ENCODE results near the gene CNIH2. TPM values are rescaled to one million over a fixed set of nuclear protein-coding genes. Genes with fewer than 3 reads are reported as not detected.

CNIH2 gene
- total and polyA plus RNA-seq, 9 of the 15 experiments (the other 6 are each of a cell fraction or from before 2014, with no cell fraction given) = 0.26 to 0.89 (median 0.40) TPM; not detected in 4

DNA sequence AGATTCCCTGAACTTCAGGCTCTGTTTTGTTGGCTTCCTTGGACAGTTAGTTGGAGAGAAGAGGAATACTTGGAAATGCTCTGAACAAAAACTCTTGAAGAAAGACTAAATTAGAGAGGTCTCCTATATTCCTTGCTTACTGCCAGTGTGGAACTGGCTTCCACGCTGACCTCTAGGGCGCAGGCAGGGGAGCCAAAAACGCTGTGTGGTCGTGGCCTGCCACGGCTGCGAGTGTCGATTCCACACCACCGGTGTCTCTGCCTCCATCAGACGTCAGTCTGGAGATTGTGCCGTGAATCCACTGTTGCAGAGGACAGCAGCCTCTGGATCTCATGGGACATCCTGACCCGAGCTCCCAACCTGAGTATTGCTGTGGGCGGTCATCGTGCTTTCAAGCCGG lies 47.0 kb upstream of the CNIH2 start (continued):
- no peak for TF ChIP-seq FOXK2 (conservative IDR thresholded peaks at IDR 0.05 in 1 of 2, IDR thresholded peaks at IDR 0.05 in 1 of 2; ENCODE audit: low read depth in 2 of 2)
- no peak for TF ChIP-seq NFRKB (IDR thresholded peaks at IDR 0.05; ENCODE audit: low read depth)
- TF ChIP-seq STAG1 (CRISPR knock-in tag; IDR thresholded peaks at IDR 0.05; ENCODE audit: borderline replicate concordance) = no peak
- no peak for TF ChIP-seq MTA2 (IDR thresholded peaks at IDR 0.05; ENCODE audit: low read depth)

DNA sequence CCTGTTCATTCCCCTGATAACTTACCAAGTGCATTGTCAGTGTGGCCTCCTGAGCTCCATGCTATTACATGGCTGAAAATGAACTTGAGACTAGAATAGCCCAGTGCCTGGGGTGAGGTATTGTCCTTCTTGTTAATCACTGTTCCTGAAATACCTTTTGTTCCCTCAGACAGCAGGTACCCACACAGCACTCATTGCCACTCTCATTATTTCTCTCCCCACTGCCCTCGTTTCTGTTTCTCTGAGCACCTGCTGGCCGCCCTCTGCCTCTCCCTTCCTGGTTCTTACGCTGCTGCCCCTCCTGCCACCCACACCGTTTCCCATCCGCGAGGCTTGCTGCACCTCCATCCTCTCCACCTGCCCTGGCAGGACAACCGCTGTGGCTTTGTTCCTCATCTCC lies 46.4 kb upstream of the CNIH2 start:
- intact Hi-C loops (cut with micrococcal nuclease) (no loop called here), in situ Hi-C loops (cut with MboI) (no loop called here)
- H2AFZ ChIP-seq (ENCODE audit: low read depth, low read length) = no peak overlapping the region
- H3K9me1 ChIP-seq (ENCODE audit: control insufficient read depth, insufficient read depth, low read length) = no peaks in the 10 kb centered on the region
- peaks cover 46% of the 10 kb centered on the region for H3K36me3 ChIP-seq (ENCODE audit: control insufficient read depth, insufficient read depth, low read length)
- DNase-seq (ENCODE audit: extremely low read depth in 1 of 4, low spot score in 3 of 4) (no peak), ATAC-seq (no peak), FAIRE-seq (no peak)
- 0 out of 2 replicates have a peak, but pooled peaks cover 3% of the 10 kb centered on the region for H4K20me1 ChIP-seq (replicated peaks; ENCODE audit: control insufficient read depth, insufficient read depth, low read length)
- no peaks in the 10 kb centered on the region for H3K27me3 ChIP-seq (ENCODE audit: control insufficient read depth in 2 of 2, insufficient read depth in 2 of 2, low read length in 2 of 2)
- no peaks in the 10 kb centered on the region for H3K4me1 ChIP-seq (replicated peaks in 1 of 2; ENCODE audit: control insufficient read depth in 2 of 2, insufficient read depth in 2 of 2, low read length in 2 of 2)
- H3K4me2 ChIP-seq (ENCODE audit: insufficient read depth, low read length) = no peak overlapping the region
- ChIA-PET CTCF (ENCODE audit: low intra/inter-chr PET ratio) (no interaction called here), POLR2A (interaction anchor here (0.6 kb wide), 1 partner anchor 1231 kb away, joined by 3 read pairs; no protein-coding TSS in a partner anchor)
- no peak overlapping the region for H3K27ac ChIP-seq (ENCODE audit: extremely low read depth, low read depth, low read length)
- H3K9ac ChIP-seq (ENCODE audit: insufficient read depth in 1 of 2, low read depth in 2 of 2, low read length in 2 of 2) = no peak overlapping the region; a peak in 1 of 4 replicates
- 84% methylated on average over 7 of the region's 7 CpGs for WGBS (ENCODE audit: insufficient coverage, low coverage, missing lambda C conversion rate)
- BruUV-seq (replicated peaks) = no TSS peak
- no peak overlapping the region for H3K4me3 ChIP-seq
- no peaks in the 10 kb centered on the region for H3K9me3 ChIP-seq (replicated peaks; ENCODE audit: control insufficient read depth, insufficient read depth, low read depth, low read length)
- no peaks in the 10 kb centered on the region for H3K79me2 ChIP-seq (ENCODE audit: control insufficient read depth, insufficient read depth, low read length)
- no peak for TF ChIP-seq EGR1 (conservative IDR thresholded peaks at IDR 0.05)
- TF ChIP-seq WHSC1 (IDR thresholded peaks at IDR 0.05; ENCODE audit: low read length) = no peak
- TF ChIP-seq POLR3G (IDR thresholded peaks at IDR 0.05; ENCODE audit: extremely low read depth, insufficient read length, insufficient replicate concordance) = no peak
- no peak for TF ChIP-seq HSF4 (CRISPR knock-in tag; IDR thresholded peaks at IDR 0.05; ENCODE audit: borderline replicate concordance)
- TF ChIP-seq MAZ (CRISPR knock-in tag; conservative IDR thresholded peaks at IDR 0.05 in 1 of 2, IDR thresholded peaks at IDR 0.05 in 1 of 2) = no peak
- TF ChIP-seq, protein P1, sequence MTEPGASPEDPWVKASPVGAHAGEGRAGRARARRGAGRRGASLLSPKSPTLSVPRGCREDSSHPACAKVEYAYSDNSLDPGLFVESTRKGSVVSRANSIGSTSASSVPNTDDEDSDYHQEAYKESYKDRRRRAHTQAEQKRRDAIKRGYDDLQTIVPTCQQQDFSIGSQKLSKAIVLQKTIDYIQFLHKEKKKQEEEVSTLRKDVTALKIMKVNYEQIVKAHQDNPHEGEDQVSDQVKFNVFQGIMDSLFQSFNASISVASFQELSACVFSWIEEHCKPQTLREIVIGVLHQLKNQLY (CRISPR knock-in tag; conservative IDR thresholded peaks at IDR 0.05) = no peak
- TF ChIP-seq, protein P2, sequence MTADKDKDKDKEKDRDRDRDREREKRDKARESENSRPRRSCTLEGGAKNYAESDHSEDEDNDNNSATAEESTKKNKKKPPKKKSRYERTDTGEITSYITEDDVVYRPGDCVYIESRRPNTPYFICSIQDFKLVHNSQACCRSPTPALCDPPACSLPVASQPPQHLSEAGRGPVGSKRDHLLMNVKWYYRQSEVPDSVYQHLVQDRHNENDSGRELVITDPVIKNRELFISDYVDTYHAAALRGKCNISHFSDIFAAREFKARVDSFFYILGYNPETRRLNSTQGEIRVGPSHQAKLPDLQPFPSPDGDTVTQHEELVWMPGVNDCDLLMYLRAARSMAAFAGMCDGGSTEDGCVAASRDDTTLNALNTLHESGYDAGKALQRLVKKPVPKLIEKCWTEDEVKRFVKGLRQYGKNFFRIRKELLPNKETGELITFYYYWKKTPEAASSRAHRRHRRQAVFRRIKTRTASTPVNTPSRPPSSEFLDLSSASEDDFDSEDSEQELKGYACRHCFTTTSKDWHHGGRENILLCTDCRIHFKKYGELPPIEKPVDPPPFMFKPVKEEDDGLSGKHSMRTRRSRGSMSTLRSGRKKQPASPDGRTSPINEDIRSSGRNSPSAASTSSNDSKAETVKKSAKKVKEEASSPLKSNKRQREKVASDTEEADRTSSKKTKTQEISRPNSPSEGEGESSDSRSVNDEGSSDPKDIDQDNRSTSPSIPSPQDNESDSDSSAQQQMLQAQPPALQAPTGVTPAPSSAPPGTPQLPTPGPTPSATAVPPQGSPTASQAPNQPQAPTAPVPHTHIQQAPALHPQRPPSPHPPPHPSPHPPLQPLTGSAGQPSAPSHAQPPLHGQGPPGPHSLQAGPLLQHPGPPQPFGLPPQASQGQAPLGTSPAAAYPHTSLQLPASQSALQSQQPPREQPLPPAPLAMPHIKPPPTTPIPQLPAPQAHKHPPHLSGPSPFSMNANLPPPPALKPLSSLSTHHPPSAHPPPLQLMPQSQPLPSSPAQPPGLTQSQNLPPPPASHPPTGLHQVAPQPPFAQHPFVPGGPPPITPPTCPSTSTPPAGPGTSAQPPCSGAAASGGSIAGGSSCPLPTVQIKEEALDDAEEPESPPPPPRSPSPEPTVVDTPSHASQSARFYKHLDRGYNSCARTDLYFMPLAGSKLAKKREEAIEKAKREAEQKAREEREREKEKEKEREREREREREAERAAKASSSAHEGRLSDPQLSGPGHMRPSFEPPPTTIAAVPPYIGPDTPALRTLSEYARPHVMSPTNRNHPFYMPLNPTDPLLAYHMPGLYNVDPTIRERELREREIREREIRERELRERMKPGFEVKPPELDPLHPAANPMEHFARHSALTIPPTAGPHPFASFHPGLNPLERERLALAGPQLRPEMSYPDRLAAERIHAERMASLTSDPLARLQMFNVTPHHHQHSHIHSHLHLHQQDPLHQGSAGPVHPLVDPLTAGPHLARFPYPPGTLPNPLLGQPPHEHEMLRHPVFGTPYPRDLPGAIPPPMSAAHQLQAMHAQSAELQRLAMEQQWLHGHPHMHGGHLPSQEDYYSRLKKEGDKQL (CRISPR knock-in tag; IDR thresholded peaks at IDR 0.05; ENCODE audit: borderline replicate concordance) = no peak
- TF ChIP-seq TCFL5 (CRISPR knock-in tag; conservative IDR thresholded peaks at IDR 0.05) = no peak
- no peak for TF ChIP-seq NONO (IDR thresholded peaks at IDR 0.05; ENCODE audit: low read depth in 2 of 2, low read length in 1 of 2)
- TF ChIP-seq, protein P3, sequence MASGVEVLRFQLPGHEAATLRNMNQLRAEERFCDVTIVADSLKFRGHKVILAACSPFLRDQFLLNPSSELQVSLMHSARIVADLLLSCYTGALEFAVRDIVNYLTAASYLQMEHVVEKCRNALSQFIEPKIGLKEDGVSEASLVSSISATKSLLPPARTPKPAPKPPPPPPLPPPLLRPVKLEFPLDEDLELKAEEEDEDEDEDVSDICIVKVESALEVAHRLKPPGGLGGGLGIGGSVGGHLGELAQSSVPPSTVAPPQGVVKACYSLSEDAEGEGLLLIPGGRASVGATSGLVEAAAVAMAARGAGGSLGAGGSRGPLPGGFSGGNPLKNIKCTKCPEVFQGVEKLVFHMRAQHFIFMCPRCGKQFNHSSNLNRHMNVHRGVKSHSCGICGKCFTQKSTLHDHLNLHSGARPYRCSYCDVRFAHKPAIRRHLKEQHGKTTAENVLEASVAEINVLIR (CRISPR knock-in tag; IDR thresholded peaks at IDR 0.05) = no peak
- no peak for TF ChIP-seq SMARCC2 (IDR thresholded peaks at IDR 0.05; ENCODE audit: low read depth)

Data from K562 (cell line).